ENCODE results near the gene RRAS.

Gene RRAS

DNA sequence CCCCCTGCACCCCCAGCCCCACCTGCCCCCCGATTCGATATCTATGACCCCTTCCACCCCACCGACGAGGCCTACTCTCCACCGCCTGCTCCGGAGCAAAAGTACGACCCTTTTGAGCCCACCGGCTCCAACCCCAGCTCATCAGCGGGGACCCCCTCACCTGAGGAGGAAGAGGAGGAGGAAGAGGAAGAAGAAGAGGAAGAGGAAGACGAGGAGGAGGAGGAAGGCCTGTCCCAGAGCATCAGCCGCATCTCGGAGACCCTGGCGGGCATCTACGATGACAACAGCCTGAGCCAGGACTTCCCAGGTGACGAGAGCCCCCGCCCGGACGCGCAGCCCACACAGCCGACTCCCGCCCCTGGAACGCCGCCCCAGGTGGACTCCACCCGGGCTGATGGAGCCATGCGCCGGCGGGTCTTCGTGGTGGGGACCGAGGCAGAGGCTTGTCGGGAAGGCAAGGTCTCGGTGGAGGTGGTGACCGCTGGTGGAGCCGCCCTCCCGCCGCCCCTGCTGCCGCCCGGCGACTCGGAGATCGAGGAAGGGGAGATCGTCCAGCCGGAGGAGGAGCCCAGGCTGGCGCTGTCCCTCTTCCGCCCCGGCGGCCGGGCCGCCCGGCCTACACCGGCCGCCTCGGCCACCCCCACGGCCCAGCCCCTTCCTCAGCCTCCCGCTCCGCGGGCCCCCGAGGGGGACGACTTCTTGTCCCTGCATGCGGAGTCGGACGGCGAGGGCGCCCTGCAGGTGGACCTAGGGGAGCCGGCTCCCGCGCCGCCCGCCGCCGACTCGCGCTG is 11.3 kb upstream of the RRAS start:
- no peak overlapping the region for H3K4me3 ChIP-seq (ENCODE audit: low read depth, low read length)
- TF ChIP-seq, protein P1, sequence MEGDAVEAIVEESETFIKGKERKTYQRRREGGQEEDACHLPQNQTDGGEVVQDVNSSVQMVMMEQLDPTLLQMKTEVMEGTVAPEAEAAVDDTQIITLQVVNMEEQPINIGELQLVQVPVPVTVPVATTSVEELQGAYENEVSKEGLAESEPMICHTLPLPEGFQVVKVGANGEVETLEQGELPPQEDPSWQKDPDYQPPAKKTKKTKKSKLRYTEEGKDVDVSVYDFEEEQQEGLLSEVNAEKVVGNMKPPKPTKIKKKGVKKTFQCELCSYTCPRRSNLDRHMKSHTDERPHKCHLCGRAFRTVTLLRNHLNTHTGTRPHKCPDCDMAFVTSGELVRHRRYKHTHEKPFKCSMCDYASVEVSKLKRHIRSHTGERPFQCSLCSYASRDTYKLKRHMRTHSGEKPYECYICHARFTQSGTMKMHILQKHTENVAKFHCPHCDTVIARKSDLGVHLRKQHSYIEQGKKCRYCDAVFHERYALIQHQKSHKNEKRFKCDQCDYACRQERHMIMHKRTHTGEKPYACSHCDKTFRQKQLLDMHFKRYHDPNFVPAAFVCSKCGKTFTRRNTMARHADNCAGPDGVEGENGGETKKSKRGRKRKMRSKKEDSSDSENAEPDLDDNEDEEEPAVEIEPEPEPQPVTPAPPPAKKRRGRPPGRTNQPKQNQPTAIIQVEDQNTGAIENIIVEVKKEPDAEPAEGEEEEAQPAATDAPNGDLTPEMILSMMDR (IDR thresholded peaks at IDR 0.05; ENCODE audit: low read depth, low read length, missing control alignments): no peak
- in situ Hi-C loops (cut with HindIII; ENCODE audit: low sequenced_read_pairs): no loop called here
- no peak for DNase-seq (ENCODE audit: low read depth)

DNA sequence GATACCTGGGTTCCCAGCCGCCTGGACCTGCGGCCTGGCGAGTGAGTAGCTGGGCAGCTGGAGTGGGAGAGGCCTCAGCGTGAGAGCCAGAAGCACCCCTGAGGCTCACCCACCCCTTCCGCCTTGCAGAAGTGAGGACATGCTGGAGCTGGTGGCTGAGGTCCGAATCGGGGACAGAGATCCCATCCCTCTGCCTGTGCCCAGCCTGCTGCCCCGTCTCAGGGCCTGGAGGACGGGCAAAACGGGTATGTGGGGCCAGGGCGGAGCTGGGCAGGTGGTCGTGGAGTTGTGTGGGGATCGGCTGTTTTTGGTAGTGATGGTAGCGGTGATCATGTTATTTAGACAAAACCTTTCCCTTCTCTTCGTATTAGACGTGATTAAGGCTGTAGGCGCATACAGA is 6.6 kb upstream of the RRAS start:
- in situ Hi-C loops (cut with HindIII; ENCODE audit: low sequenced_read_pairs): loop anchor here (10.0 kb wide), 1 partner anchor 132 kb away; the partner anchor contains the start of gene FCGRT
- no peak for DNase-seq (ENCODE audit: low read depth)
- H3K4me3 ChIP-seq (ENCODE audit: low read depth, low read length): no peak overlapping the region
- TF ChIP-seq, protein P1 (IDR thresholded peaks at IDR 0.05; ENCODE audit: low read depth, low read length, missing control alignments): no peak

DNA sequence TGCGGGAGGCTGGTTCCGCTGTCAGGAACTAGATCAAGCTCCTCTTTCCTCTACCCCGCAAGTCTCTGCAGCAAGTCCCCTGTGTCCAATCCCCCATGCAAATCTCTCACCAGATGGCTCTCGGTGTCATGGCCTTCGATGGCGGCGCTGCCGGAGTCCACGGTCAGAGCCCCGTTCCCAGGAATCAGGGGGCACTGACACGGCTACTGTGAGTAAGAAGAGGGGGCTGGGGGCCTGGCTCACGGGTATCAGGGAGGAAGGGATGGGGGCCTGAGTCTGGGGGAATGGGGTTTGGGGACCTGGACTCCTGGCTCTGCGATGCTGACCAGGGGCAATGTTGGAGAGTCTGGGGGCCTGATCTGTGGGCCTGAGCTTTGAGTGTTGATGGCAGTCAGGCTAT is 6.1 kb upstream of the RRAS start:
- H3K4me3 ChIP-seq (ENCODE audit: low read depth, low read length): no peak overlapping the region
- in situ Hi-C loops (cut with HindIII; ENCODE audit: low sequenced_read_pairs): loop anchor here (10.0 kb wide), 1 partner anchor 131 kb away; the partner anchor contains the start of gene FCGRT
- TF ChIP-seq, protein P1 (IDR thresholded peaks at IDR 0.05; ENCODE audit: low read depth, low read length, missing control alignments): no peak
- DNase-seq (ENCODE audit: low read depth): no peak

DNA sequence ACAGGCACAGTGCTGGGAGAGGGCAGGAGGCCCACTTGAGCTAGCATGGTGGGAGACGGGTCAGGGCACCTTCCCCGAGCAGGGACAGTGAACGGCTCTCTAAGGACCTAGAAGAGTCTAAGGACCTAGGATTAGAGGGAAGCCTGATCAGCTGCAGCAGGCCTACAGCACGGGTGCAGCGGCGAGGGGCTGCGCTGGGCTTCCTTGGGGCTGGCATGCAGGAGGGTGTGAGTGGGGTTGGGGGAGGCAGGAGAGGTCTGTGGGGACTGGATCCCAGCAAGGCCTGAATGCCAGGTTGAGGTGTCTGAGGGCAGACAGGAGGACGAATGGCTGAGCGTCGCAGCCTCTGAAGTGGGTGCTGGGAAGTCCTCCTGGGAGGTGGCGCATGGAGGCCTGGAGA is 5.6 kb upstream of the RRAS start:
- TF ChIP-seq, protein P1 (IDR thresholded peaks at IDR 0.05; ENCODE audit: low read depth, low read length, missing control alignments): no peak

DNA sequence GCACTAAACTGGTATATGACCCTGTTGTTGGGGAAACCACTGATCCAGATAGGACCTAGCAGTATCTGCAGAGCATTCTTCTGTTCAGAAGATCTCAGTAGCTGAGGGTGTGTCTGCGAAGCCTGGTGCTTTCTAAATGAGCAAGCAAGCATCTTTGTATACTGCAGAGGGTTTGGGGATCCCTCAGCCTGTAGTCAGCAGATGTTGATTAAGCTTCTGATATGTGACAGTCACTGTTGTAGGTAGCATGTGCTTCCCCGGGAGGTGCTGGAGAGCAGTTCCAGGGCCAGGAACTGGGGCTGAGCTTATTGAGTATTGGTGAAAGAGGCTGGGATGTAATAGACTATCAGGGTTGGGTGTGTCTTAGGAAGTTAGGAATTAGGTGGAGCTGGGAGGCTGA is 3.5 kb upstream of the RRAS start:
- TF ChIP-seq, protein P1 (IDR thresholded peaks at IDR 0.05; ENCODE audit: low read depth, low read length, missing control alignments): no peak
- DNase-seq (ENCODE audit: low read depth): no peak
- in situ Hi-C loops (cut with HindIII; ENCODE audit: low sequenced_read_pairs): loop anchor here (10.0 kb wide), 1 partner anchor 129 kb away; the partner anchor contains the start of gene FCGRT
- H3K4me3 ChIP-seq (ENCODE audit: low read depth, low read length): peak overlapping the region; percentile 100

More for the DNA sequence above, 5.6 kb upstream of the RRAS start:
- in situ Hi-C loops (cut with HindIII; ENCODE audit: low sequenced_read_pairs): loop anchor here (10.0 kb wide), 1 partner anchor 131 kb away; the partner anchor contains the start of gene FCGRT
- DNase-seq (ENCODE audit: low read depth): no peak
- no peak overlapping the region for H3K4me3 ChIP-seq (ENCODE audit: low read depth, low read length)

DNA sequence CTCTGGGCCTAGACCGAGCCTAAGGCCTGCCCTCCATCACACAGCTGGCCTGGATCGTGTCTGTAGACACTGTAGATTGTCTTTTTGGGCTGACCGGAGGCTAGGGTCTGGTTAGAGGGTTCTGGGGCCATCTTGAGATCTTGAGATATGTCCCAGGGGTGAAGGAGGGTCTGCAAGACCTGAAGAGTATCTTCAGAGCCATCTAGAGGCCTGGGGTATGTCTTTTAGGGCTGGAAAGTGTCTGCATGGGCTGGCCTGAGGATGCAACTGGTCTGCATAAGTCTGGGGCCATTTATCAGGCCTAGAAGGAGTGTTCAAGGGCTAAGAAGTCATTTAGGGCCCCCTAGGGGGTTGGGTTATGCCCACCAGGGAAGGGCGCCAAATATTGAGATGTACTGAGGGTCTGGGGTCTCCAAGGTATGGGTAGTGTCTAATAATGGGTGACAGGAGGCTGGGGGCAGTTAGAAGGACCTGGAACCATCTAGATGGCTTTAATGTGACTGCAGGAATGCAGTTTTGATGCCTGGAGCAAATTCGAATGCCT is 2.6 kb upstream of the RRAS start:
- TF ChIP-seq, protein P1 (IDR thresholded peaks at IDR 0.05; ENCODE audit: low read depth, low read length, missing control alignments): no peak
- in situ Hi-C loops (cut with HindIII; ENCODE audit: low sequenced_read_pairs): loop anchor here (10.0 kb wide), 1 partner anchor 128 kb away; the partner anchor contains the start of gene FCGRT
- peak overlapping the region; percentile 100 for H3K4me3 ChIP-seq (ENCODE audit: low read depth, low read length)
- no peak for DNase-seq (ENCODE audit: low read depth)
